Parathyroid adenoma (tissue), 2 donors: ENCODE results near the gene CEACAM8.
"Not testable (repeated sequence)": the region's sequence is repeated elsewhere in the genome, so short reads cannot be mapped to it uniquely, and the experiment has no call there.

Experiments
- H2AFZ ChIP-seq: fragments of 300-600 bp; sonication (generic); one replicate; pipeline ENCODE4 v1.7.0; 2017; ENCODE audit warnings: antibody characterized with exemption, mild to moderate bottlenecking
- H3K27ac ChIP-seq: fragments of 300-600 bp; sonication (generic); one replicate; pipeline ENCODE4 v1.7.0; 2017
- H3K27me3 ChIP-seq: fragments of 300-600 bp; sonication (generic); one replicate; pipeline ENCODE4 v1.7.0; 2017; ENCODE audit warnings: low read length; ENCODE audit not compliant: control insufficient read depth, insufficient read depth
- H3K36me3 ChIP-seq: fragments of 300-600 bp; sonication (generic); one replicate; pipeline ENCODE4 v1.7.0; 2017; ENCODE audit warnings: low read length; ENCODE audit not compliant: control insufficient read depth, insufficient read depth
- H3K4me1 ChIP-seq: fragments of 300-600 bp; sonication (generic); one replicate; pipeline ENCODE4 v1.7.0; 2017; ENCODE audit warnings: control low read depth
- H3K4me2 ChIP-seq: fragments of 300-600 bp; sonication (generic); one replicate; pipeline ENCODE4 v1.7.0; 2017; ENCODE audit warnings: low read length
- H3K4me3 ChIP-seq: fragments of 300-600 bp; sonication (generic); one replicate; pipeline ENCODE4 v1.7.0; 2017; ENCODE audit warnings: low read depth, low read length
- H3K79me2 ChIP-seq: fragments of 300-600 bp; sonication (generic); one replicate; pipeline ENCODE4 v1.7.0; 2017; ENCODE audit warnings: control low read depth
- H3K9ac ChIP-seq: fragments of 300-600 bp; sonication (generic); one replicate; pipeline ENCODE4 v1.7.0; 2017; ENCODE audit warnings: mild to moderate bottlenecking
- H3K9me3 ChIP-seq: fragments of 300-600 bp; sonication (generic); one replicate; pipeline ENCODE4 v1.7.0; 2017; ENCODE audit warnings: low read length; ENCODE audit not compliant: control insufficient read depth
- TF ChIP-seq, protein P1 (sequence below): fragments of 300-600 bp; sonication (generic); IDR thresholded peaks from one replicate; pipeline ENCODE4 v1.7.0; 2017; ENCODE audit warnings: antibody characterized with exemption, mild to moderate bottlenecking
- donor health status: primary hyperparathyroidism.

CEACAM8 gene

GRCh38 chr19:42628411-42629140 is 33.9 kb upstream of the CEACAM8 start:
- no peaks in the 10 kb centered on the region for H3K79me2 ChIP-seq
- H3K4me3 ChIP-seq, result no peak overlapping the region
- H3K27ac ChIP-seq, result no peak overlapping the region
- H3K36me3 ChIP-seq, result no peaks in the 10 kb centered on the region
- H3K9me3 ChIP-seq, result no peaks in the 10 kb centered on the region
- no peak overlapping the region for H3K4me2 ChIP-seq
- TF ChIP-seq, protein P1, sequence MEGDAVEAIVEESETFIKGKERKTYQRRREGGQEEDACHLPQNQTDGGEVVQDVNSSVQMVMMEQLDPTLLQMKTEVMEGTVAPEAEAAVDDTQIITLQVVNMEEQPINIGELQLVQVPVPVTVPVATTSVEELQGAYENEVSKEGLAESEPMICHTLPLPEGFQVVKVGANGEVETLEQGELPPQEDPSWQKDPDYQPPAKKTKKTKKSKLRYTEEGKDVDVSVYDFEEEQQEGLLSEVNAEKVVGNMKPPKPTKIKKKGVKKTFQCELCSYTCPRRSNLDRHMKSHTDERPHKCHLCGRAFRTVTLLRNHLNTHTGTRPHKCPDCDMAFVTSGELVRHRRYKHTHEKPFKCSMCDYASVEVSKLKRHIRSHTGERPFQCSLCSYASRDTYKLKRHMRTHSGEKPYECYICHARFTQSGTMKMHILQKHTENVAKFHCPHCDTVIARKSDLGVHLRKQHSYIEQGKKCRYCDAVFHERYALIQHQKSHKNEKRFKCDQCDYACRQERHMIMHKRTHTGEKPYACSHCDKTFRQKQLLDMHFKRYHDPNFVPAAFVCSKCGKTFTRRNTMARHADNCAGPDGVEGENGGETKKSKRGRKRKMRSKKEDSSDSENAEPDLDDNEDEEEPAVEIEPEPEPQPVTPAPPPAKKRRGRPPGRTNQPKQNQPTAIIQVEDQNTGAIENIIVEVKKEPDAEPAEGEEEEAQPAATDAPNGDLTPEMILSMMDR, result no peak
- H3K9ac ChIP-seq, result no peak overlapping the region
- H3K27me3 ChIP-seq, result no peaks in the 10 kb centered on the region
- H2AFZ ChIP-seq, result no peak overlapping the region
- no peaks in the 10 kb centered on the region for H3K4me1 ChIP-seq

GRCh38 chr19:42627916-42628315 is 33.2 kb upstream of the CEACAM8 start:
- no peak overlapping the region for H3K9ac ChIP-seq
- H3K4me2 ChIP-seq, result no peak overlapping the region
- no peak overlapping the region for H3K27ac ChIP-seq
- H3K4me3 ChIP-seq, result no peak overlapping the region
- H3K4me1 ChIP-seq, result no peaks in the 10 kb centered on the region
- no peaks in the 10 kb centered on the region for H3K79me2 ChIP-seq
- H3K27me3 ChIP-seq, result no peaks in the 10 kb centered on the region
- H2AFZ ChIP-seq, result no peak overlapping the region
- TF ChIP-seq, protein P1, result no peak
- H3K36me3 ChIP-seq, result no peaks in the 10 kb centered on the region
- H3K9me3 ChIP-seq, result no peaks in the 10 kb centered on the region

DNA sequence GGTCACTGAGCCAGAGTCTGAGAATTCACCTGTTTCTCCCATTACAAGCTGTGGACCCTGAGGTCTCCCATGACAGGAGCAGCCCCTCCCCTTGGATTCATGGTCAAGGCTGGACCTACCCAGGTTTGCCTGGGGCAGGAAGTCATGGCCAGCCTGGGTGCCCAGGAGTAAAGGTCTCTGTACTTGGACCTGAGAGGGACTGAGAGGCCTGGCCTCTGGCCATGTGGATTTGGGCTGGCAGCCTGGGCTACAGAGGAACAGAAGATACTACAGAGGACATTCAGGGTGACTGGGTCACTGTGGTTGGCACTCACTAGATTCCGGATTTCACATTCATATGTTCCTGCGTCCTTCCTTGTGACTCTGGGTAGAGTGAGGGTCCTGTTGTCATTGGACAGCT is 31.5 kb upstream of the CEACAM8 start:
- Histone ChIP-seq H2AFZ (no peak overlapping the region), H3K4me3 (no peak overlapping the region), H3K9me3 (no peaks in the 10 kb centered on the region), H3K9ac (no peak overlapping the region), H3K27me3 (no peaks in the 10 kb centered on the region), H3K27ac (no peak overlapping the region), H3K4me1 (no peaks in the 10 kb centered on the region), H3K79me2 (no peaks in the 10 kb centered on the region), H3K36me3 (no peaks in the 10 kb centered on the region), H3K4me2 (no peak overlapping the region)
- TF ChIP-seq, protein P1, result no peak

DNA sequence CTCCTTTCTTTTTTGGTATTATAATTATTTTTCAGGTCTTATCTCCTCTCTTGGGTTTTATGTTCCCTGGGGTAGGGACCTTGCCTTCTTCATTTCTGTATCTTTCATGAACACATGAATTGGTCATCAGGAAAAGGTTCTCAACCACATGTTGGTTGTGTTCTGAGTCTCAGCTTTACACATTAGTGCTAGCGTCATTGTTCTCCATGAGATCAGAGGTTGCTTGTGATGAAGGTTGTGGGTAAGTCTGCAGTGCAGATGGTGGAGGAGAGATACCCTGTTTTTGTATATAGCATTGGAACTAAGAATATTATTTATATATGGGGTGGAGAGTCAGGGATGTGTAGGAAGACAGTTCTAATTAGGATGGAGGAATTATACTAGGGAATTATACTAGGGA is 24.5 kb upstream of the CEACAM8 start:
- Histone ChIP-seq H3K36me3 (no peaks in the 10 kb centered on the region), H3K9ac (no peak overlapping the region), H2AFZ (no peak overlapping the region), H3K4me2 (no peak overlapping the region), H3K4me1 (no peaks in the 10 kb centered on the region), H3K27me3 (no peaks in the 10 kb centered on the region), H3K4me3 (no peak overlapping the region), H3K79me2 (no peaks in the 10 kb centered on the region), H3K9me3 (no peaks in the 10 kb centered on the region), H3K27ac (no peak overlapping the region)
- TF ChIP-seq, protein P1, result no peak

DNA sequence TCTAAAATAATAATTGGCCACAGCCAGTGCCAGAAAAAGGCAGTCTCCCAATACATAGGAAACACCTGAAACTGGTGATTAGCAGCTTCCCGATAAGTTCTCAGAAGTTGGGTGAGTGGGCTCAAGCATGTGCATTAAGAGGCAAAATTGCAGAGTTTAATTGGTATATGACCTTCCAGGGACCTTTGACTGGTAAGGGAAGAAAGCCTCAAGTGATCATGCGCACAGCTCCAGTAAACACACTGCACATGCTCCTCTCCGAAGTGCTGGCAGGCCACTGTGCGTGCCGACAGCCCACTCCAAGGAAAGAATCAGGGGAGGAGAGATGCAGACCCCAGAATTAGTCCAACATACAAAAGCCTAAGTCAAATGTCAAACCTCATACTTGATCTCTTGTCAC is 18.9 kb upstream of the CEACAM8 start:
- H3K36me3 ChIP-seq, result no peaks in the 10 kb centered on the region
- H3K27ac ChIP-seq, result no peak overlapping the region
- TF ChIP-seq, protein P1, result no peak
- H3K4me3 ChIP-seq, result no peak overlapping the region
- no peak overlapping the region for H2AFZ ChIP-seq
- no peaks in the 10 kb centered on the region for H3K4me1 ChIP-seq
- no peaks in the 10 kb centered on the region for H3K27me3 ChIP-seq
- H3K9me3 ChIP-seq, result no peaks in the 10 kb centered on the region
- H3K9ac ChIP-seq, result no peak overlapping the region
- no peak overlapping the region for H3K4me2 ChIP-seq
- H3K79me2 ChIP-seq, result no peaks in the 10 kb centered on the region

DNA sequence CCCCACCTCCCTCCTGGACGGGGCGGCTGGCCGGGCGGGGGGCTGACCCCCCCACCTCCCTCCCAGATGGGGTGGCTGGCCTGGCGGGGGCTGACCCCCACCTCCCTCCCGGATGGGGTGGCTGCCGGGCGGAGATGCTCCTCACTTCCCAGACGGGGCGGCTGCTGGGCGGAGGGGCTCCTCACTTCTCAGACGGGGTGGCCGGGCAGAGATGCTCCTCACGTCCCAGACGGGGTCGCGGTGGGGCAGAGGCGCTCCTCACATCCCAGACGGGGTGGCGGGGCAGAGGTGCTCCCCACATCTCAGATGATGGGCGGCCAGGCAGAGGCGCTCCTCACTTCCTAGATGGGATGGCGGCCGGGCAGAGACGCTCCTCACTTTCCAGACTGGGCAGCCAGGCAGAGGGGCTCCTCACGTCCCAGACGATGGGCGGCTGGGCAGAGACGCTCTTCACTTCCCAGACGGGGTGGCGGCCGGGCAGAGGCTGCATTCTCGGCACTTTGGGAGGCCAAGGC is 15.7 kb upstream of the CEACAM8 start:
- H3K36me3 ChIP-seq, result not testable (repeated sequence)

More for the DNA sequence above, 15.7 kb upstream of the CEACAM8 start:
- not testable (repeated sequence) for H3K9ac ChIP-seq, H3K4me3 ChIP-seq, H3K27me3 ChIP-seq, H3K4me1 ChIP-seq, H2AFZ ChIP-seq, H3K9me3 ChIP-seq, H3K4me2 ChIP-seq, H3K79me2 ChIP-seq, H3K27ac ChIP-seq
